Measurements from ENCODE around the gene SMIM24. TPM values are rescaled to one million over a fixed set of nuclear protein-coding genes. Genes with fewer than 3 reads are reported as not detected.
A peak's percentile ranks its signal among the peaks of the same experiment; 100 is the strongest.

Gene SMIM24
- total and polyA plus RNA-seq, 10 donors = 0.63 to 3.0 (median 1.3) TPM; not detected in 3

- Histone ChIP-seq H3K4me3 (no peak overlapping the region), H3K27me3 (replicated peaks in 1 of 7) (no peaks in the 10 kb centered on the region), H3K36me3 (peaks cover 0 to 75% (median 19%) of the 10 kb centered on the region in 6 donors), H3K4me1 (peaks cover 0 to 46% (median 18%) of the 10 kb centered on the region in 6 donors), H3K9me3 (no peaks in the 10 kb centered on the region), H3K27ac (no peak overlapping the region)
- WGBS, 5 donors = 86 to 98% (median 89%) methylated on average over 23 to 57 of the region's 57 CpGs
- peak in 1 of 3 donors; percentile 41 for TF ChIP-seq POLR2AphosphoS5 (IDR thresholded peaks at IDR 0.05)
- no peak for TF ChIP-seq CTCF (IDR thresholded peaks at IDR 0.05 in 8 of 11, conservative IDR thresholded peaks at IDR 0.05 in 3 of 11)
- DNase-seq = no peak
- intact Hi-C loops (cut with DNase I; ENCODE audit: low total_unique reads) = no loop called here
Observed at GRCh38 chr19:3463714-3464586, 16.4 kb downstream of the SMIM24 start.

GRCh38 chr19:3462991-3463713 is 17.2 kb downstream of the SMIM24 start:
- H3K9me3 ChIP-seq = no peaks in the 10 kb centered on the region
- TF ChIP-seq POLR2AphosphoS5 (IDR thresholded peaks at IDR 0.05) (peak in 2 of 3 donors; percentile 25 to 59), CTCF (IDR thresholded peaks at IDR 0.05 in 8 of 11, conservative IDR thresholded peaks at IDR 0.05 in 3 of 11) (no peak)
- intact Hi-C loops (cut with DNase I; ENCODE audit: low total_unique reads) = no loop called here
- H3K36me3 ChIP-seq = peaks cover 0 to 83% (median 19%) of the 10 kb centered on the region in 6 donors
- peaks cover 0 to 48% (median 22%) of the 10 kb centered on the region in 6 donors for H3K4me1 ChIP-seq
- DNase-seq = no peak
- H3K4me3 ChIP-seq = no peak overlapping the region
- H3K27me3 ChIP-seq (replicated peaks in 1 of 7) = no peaks in the 10 kb centered on the region
- WGBS, 5 donors = 81 to 90% (median 86%) methylated on average over 42 to 58 of the region's 58 CpGs
- H3K27ac ChIP-seq = no peak overlapping the region

GRCh38 chr19:3459965-3460582 is 20.3 kb downstream of the SMIM24 start:
- Histone ChIP-seq H3K27ac (peak overlapping the region in 7 of 8 donors; percentile 32 to 85 (median 82)), H3K9me3 (no peaks in the 10 kb centered on the region), H3K36me3 (peaks cover 0 to 99% (median 30%) of the 10 kb centered on the region in 6 donors), H3K4me1 (peaks cover 11 to 60% (median 35%) of the 10 kb centered on the region in 6 donors), H3K27me3 (replicated peaks in 1 of 7) (no peaks in the 10 kb centered on the region), H3K4me3 (no peak overlapping the region)
- no peak for TF ChIP-seq POLR2A (IDR thresholded peaks at IDR 0.05)
- TF ChIP-seq CTCF (IDR thresholded peaks at IDR 0.05 in 8 of 11, conservative IDR thresholded peaks at IDR 0.05 in 3 of 11) = no peak
- no peak for TF ChIP-seq POLR2AphosphoS5 (IDR thresholded peaks at IDR 0.05)
- intact Hi-C loops (cut with DNase I; ENCODE audit: low total_unique reads) = no loop called here
- no peak for DNase-seq
- 69 to 80% (median 79%) methylated on average over 10 to 15 of the region's 15 CpGs for WGBS, 5 donors

Measured in spleen (tissue), 11 donors.